ENCODE results near the gene ARMC9. TPM values are rescaled to one million over a fixed set of nuclear protein-coding genes. Genes with fewer than 3 reads are reported as not detected.

ARMC9 gene
- total and polyA plus RNA-seq, 2 donors from 2014 or later = 7.3 to 18.2 TPM

- intact Hi-C loops (cut with DNase I) = no loop called here
- no peak overlapping the region for H3K27ac ChIP-seq (ENCODE audit: low read depth in 2 of 2, low read length in 2 of 2)
- H3K36me3 ChIP-seq (ENCODE audit: control insufficient read depth in 2 of 3, insufficient read depth in 3 of 3, low read length in 3 of 3) = no peaks in the 10 kb centered on the region
- DNase-seq (peak in 1 of 5 donors; percentile 41), FAIRE-seq (no peak)
- no peaks in the 10 kb centered on the region for H3K27me3 ChIP-seq (ENCODE audit: control insufficient read depth, insufficient read depth, low read length)
- no peak overlapping the region for H3K9ac ChIP-seq (ENCODE audit: low read length in 3 of 3)
- H3K4me1 ChIP-seq (ENCODE audit: control insufficient read depth in 2 of 3, insufficient read depth in 2 of 3, low read depth in 1 of 3, low read length in 3 of 3) = peaks cover 0 to 2% (median 0%) of the 10 kb centered on the region in 3 donors
- no peak for TF ChIP-seq CTCF (IDR thresholded peaks at IDR 0.05; ENCODE audit: borderline replicate concordance, extremely low read depth, insufficient read depth)
- no peaks in the 10 kb centered on the region for H3K9me3 ChIP-seq (ENCODE audit: control insufficient read depth in 2 of 3, insufficient read depth in 1 of 3, low read length in 3 of 3)
- no peak overlapping the region for H3K4me3 ChIP-seq (ENCODE audit: low read length in 3 of 3)
These were observed 220.6 kb downstream of the ARMC9 start for GRCh38 chr2:231418820-231419640.

DNA sequence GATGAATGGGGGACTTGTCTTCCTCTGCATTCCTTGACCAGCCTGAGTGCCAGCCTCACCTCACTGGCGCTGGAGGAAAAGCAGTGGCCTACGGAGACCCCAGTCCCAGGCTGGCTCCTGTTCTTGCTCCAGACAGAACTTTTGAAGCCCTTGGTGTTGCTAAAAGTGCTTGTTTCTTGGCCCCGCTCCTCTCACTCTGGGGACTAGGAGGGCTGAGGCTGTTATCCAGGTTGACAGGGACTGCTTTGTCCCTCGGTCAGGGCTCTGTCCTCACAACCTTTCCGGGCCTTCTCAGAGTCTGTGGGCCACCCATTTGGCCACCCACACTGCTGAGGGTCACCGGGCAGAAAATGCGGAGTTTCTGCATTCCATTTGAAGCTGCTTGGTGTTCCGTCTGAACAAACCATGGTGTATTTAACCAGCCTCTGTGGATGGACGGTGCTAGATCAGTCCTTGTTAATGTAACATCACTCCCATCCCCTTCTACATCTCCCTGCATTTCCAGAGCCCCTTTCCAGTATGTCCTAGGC, 222.7 kb downstream of the ARMC9 start:
- Histone ChIP-seq H3K9ac (ENCODE audit: low read length in 3 of 3) (no peak overlapping the region), H3K9me3 (ENCODE audit: control insufficient read depth in 2 of 3, insufficient read depth in 1 of 3, low read length in 3 of 3) (no peaks in the 10 kb centered on the region), H3K27me3 (ENCODE audit: control insufficient read depth, insufficient read depth, low read length) (no peaks in the 10 kb centered on the region), H3K27ac (ENCODE audit: low read depth in 2 of 2, low read length in 2 of 2) (no peak overlapping the region), H3K4me3 (ENCODE audit: low read length in 3 of 3) (no peak overlapping the region), H3K4me1 (ENCODE audit: control insufficient read depth in 2 of 3, insufficient read depth in 2 of 3, low read depth in 1 of 3, low read length in 3 of 3) (no peaks in the 10 kb centered on the region), H3K36me3 (ENCODE audit: control insufficient read depth in 2 of 3, insufficient read depth in 3 of 3, low read length in 3 of 3) (no peaks in the 10 kb centered on the region)
- no peak for FAIRE-seq
- peak in 1 of 5 donors; percentile 35 for DNase-seq
- TF ChIP-seq CTCF (IDR thresholded peaks at IDR 0.05; ENCODE audit: borderline replicate concordance, extremely low read depth, insufficient read depth) = no peak
- intact Hi-C loops (cut with DNase I) = no loop called here

- no peak overlapping the region for H3K9ac ChIP-seq (ENCODE audit: low read length in 3 of 3)
- DNase-seq (no peak), FAIRE-seq (no peak)
- H3K4me1 ChIP-seq (ENCODE audit: control insufficient read depth in 2 of 3, insufficient read depth in 2 of 3, low read depth in 1 of 3, low read length in 3 of 3) = no peaks in the 10 kb centered on the region
- H3K4me3 ChIP-seq (ENCODE audit: low read length in 3 of 3) = no peak overlapping the region
- H3K9me3 ChIP-seq (ENCODE audit: control insufficient read depth in 2 of 3, insufficient read depth in 1 of 3, low read length in 3 of 3) = no peaks in the 10 kb centered on the region
- no peaks in the 10 kb centered on the region for H3K27me3 ChIP-seq (ENCODE audit: control insufficient read depth, insufficient read depth, low read length)
- H3K27ac ChIP-seq (ENCODE audit: low read depth in 2 of 2, low read length in 2 of 2) = no peak overlapping the region
- H3K36me3 ChIP-seq (ENCODE audit: control insufficient read depth in 2 of 3, insufficient read depth in 3 of 3, low read length in 3 of 3) = no peaks in the 10 kb centered on the region
- intact Hi-C loops (cut with DNase I) = no loop called here
- TF ChIP-seq CTCF (IDR thresholded peaks at IDR 0.05; ENCODE audit: borderline replicate concordance, extremely low read depth, insufficient read depth) = no peak
These were observed 223.6 kb downstream of the ARMC9 start for GRCh38 chr2:231422056-231422455.
